Measurements from ENCODE around the gene SMARCA4.

Gene SMARCA4

GRCh38 chr19:11023016-11023415, 62.2 kb downstream of the SMARCA4 start:
- Histone ChIP-seq H3K4me3 (ENCODE audit: low read depth, low read length) (no peak overlapping the region), H3K18ac (ENCODE audit: low read length) (no peak overlapping the region), H2AFZ (ENCODE audit: insufficient read depth, low read length, poor library complexity) (no peak overlapping the region), H4K91ac (ENCODE audit: low read depth, low read length) (no peak overlapping the region), H2BK5ac (ENCODE audit: low read depth, low read length, poor library complexity) (no peak overlapping the region), H2BK120ac (ENCODE audit: insufficient read depth, low read length, poor library complexity) (no peak overlapping the region), H4K12ac (ENCODE audit: low read depth, low read length) (no peak overlapping the region), H3K4me1 (ENCODE audit: control insufficient read depth in 1 of 2, insufficient read depth in 2 of 2, low read length in 2 of 2) (peaks cover 12 to 16% of the 10 kb centered on the region in 2 experiments), H3K27ac (ENCODE audit: low read depth, low read length) (no peak overlapping the region), H4K8ac (ENCODE audit: low read depth, low read length) (no peak overlapping the region), H3K4ac (ENCODE audit: low read depth, low read length) (no peak overlapping the region), H2AK5ac (ENCODE audit: low read length) (no peak overlapping the region), H3K14ac (ENCODE audit: low read length) (no peak overlapping the region), H3K9me3 (ENCODE audit: insufficient read depth, low read depth, low read length) (no peaks in the 10 kb centered on the region), H3K79me1 (ENCODE audit: low read length) (peaks cover 4% of the 10 kb centered on the region), H3K23ac (ENCODE audit: low read length) (no peak overlapping the region), H3K36me3 (ENCODE audit: control insufficient read depth in 1 of 2, insufficient read depth in 2 of 2, low read length in 2 of 2) (peaks cover 90 to 91% of the 10 kb centered on the region in 2 experiments), H3K9ac (ENCODE audit: low read length) (no peak overlapping the region), H3K4me2 (ENCODE audit: low read length) (no peak overlapping the region), H3K79me2 (ENCODE audit: control insufficient read depth, insufficient read depth, low read length, poor library complexity) (no peaks in the 10 kb centered on the region), H2BK12ac (ENCODE audit: low read length) (no peak overlapping the region), H3K27me3 (ENCODE audit: insufficient read depth, low read length) (no peaks in the 10 kb centered on the region)
- DNase-seq, result no peak
- no CpG with 5 or more reads among the region's 11 CpGs for WGBS (ENCODE audit: extremely low coverage, insufficient coverage, insufficient read length)

- Histone ChIP-seq H3K4me2 (ENCODE audit: low read length) (no peak overlapping the region), H3K79me2 (ENCODE audit: control insufficient read depth, insufficient read depth, low read length, poor library complexity) (no peaks in the 10 kb centered on the region), H2BK5ac (ENCODE audit: low read depth, low read length, poor library complexity) (no peak overlapping the region), H3K27me3 (ENCODE audit: insufficient read depth, low read length) (no peaks in the 10 kb centered on the region), H4K12ac (ENCODE audit: low read depth, low read length) (no peak overlapping the region), H3K4ac (ENCODE audit: low read depth, low read length) (no peak overlapping the region), H3K27ac (ENCODE audit: low read depth, low read length) (no peak overlapping the region), H4K8ac (ENCODE audit: low read depth, low read length) (no peak overlapping the region), H3K79me1 (ENCODE audit: low read length) (no peaks in the 10 kb centered on the region), H3K14ac (ENCODE audit: low read length) (no peak overlapping the region), H3K18ac (ENCODE audit: low read length) (no peak overlapping the region), H3K23ac (ENCODE audit: low read length) (no peak overlapping the region), H2BK12ac (ENCODE audit: low read length) (no peak overlapping the region), H4K91ac (ENCODE audit: low read depth, low read length) (no peak overlapping the region), H3K4me1 (ENCODE audit: control insufficient read depth in 1 of 2, insufficient read depth in 2 of 2, low read length in 2 of 2) (peaks cover 5 to 10% of the 10 kb centered on the region in 2 experiments), H2AFZ (ENCODE audit: insufficient read depth, low read length, poor library complexity) (no peak overlapping the region), H3K36me3 (ENCODE audit: control insufficient read depth in 1 of 2, insufficient read depth in 2 of 2, low read length in 2 of 2) (peaks cover 92 to 94% of the 10 kb centered on the region in 2 experiments), H3K9ac (ENCODE audit: low read length) (no peak overlapping the region), H3K9me3 (ENCODE audit: insufficient read depth, low read depth, low read length) (peaks cover 2% of the 10 kb centered on the region), H3K4me3 (ENCODE audit: low read depth, low read length) (no peak overlapping the region), H2BK120ac (ENCODE audit: insufficient read depth, low read length, poor library complexity) (no peak overlapping the region), H2AK5ac (ENCODE audit: low read length) (no peak overlapping the region)
- no CpG with 5 or more reads among the region's 7 CpGs for WGBS (ENCODE audit: extremely low coverage, insufficient coverage, insufficient read length)
- no peak for DNase-seq
Measured at GRCh38 chr19:11023710-11024109, 62.9 kb downstream of the SMARCA4 start.

GRCh38 chr19:11024259-11024658, 63.4 kb downstream of the SMARCA4 start:
- Histone ChIP-seq H3K23ac (ENCODE audit: low read length) (no peak overlapping the region), H3K27me3 (ENCODE audit: insufficient read depth, low read length) (no peaks in the 10 kb centered on the region), H3K9me3 (ENCODE audit: insufficient read depth, low read depth, low read length) (peaks cover 2% of the 10 kb centered on the region), H2AK5ac (ENCODE audit: low read length) (no peak overlapping the region), H3K27ac (ENCODE audit: low read depth, low read length) (no peak overlapping the region), H3K4me1 (ENCODE audit: control insufficient read depth in 1 of 2, insufficient read depth in 2 of 2, low read length in 2 of 2) (peaks cover 2 to 4% of the 10 kb centered on the region in 2 experiments), H3K79me2 (ENCODE audit: control insufficient read depth, insufficient read depth, low read length, poor library complexity) (no peaks in the 10 kb centered on the region), H3K14ac (ENCODE audit: low read length) (no peak overlapping the region), H4K12ac (ENCODE audit: low read depth, low read length) (no peak overlapping the region), H2BK120ac (ENCODE audit: insufficient read depth, low read length, poor library complexity) (no peak overlapping the region), H4K91ac (ENCODE audit: low read depth, low read length) (no peak overlapping the region), H3K18ac (ENCODE audit: low read length) (no peak overlapping the region), H3K79me1 (ENCODE audit: low read length) (no peaks in the 10 kb centered on the region), H4K8ac (ENCODE audit: low read depth, low read length) (no peak overlapping the region), H2AFZ (ENCODE audit: insufficient read depth, low read length, poor library complexity) (no peak overlapping the region), H3K4me3 (ENCODE audit: low read depth, low read length) (no peak overlapping the region), H3K9ac (ENCODE audit: low read length) (no peak overlapping the region), H3K4ac (ENCODE audit: low read depth, low read length) (no peak overlapping the region), H2BK12ac (ENCODE audit: low read length) (no peak overlapping the region), H2BK5ac (ENCODE audit: low read depth, low read length, poor library complexity) (no peak overlapping the region), H3K36me3 (ENCODE audit: control insufficient read depth in 1 of 2, insufficient read depth in 2 of 2, low read length in 2 of 2) (peaks cover 92 to 94% of the 10 kb centered on the region in 2 experiments), H3K4me2 (ENCODE audit: low read length) (no peak overlapping the region)
- DNase-seq, result no peak
- WGBS (ENCODE audit: extremely low coverage, insufficient coverage, insufficient read length), result no CpG with 5 or more reads among the region's 13 CpGs

- H3K4me2 ChIP-seq (ENCODE audit: low read length), result no peak overlapping the region
- DNase-seq, result no peak
- H2BK120ac ChIP-seq (ENCODE audit: insufficient read depth, low read length, poor library complexity), result no peak overlapping the region
- no peak overlapping the region for H3K18ac ChIP-seq (ENCODE audit: low read length)
- H3K4ac ChIP-seq (ENCODE audit: low read depth, low read length), result no peak overlapping the region
- H4K8ac ChIP-seq (ENCODE audit: low read depth, low read length), result no peak overlapping the region
- peaks cover 0 to 2% of the 10 kb centered on the region in 2 experiments for H3K4me1 ChIP-seq (ENCODE audit: control insufficient read depth in 1 of 2, insufficient read depth in 2 of 2, low read length in 2 of 2)
- H2AK5ac ChIP-seq (ENCODE audit: low read length), result no peak overlapping the region
- H3K27ac ChIP-seq (ENCODE audit: low read depth, low read length), result no peak overlapping the region
- H3K14ac ChIP-seq (ENCODE audit: low read length), result no peak overlapping the region
- H3K23ac ChIP-seq (ENCODE audit: low read length), result no peak overlapping the region
- no peak overlapping the region for H3K4me3 ChIP-seq (ENCODE audit: low read depth, low read length)
- peak overlapping the region; percentile 29 for H4K91ac ChIP-seq (ENCODE audit: low read depth, low read length)
- H3K9ac ChIP-seq (ENCODE audit: low read length), result no peak overlapping the region
- H3K36me3 ChIP-seq (ENCODE audit: control insufficient read depth in 1 of 2, insufficient read depth in 2 of 2, low read length in 2 of 2), result peaks cover 91 to 92% of the 10 kb centered on the region in 2 experiments
- H3K79me2 ChIP-seq (ENCODE audit: control insufficient read depth, insufficient read depth, low read length, poor library complexity), result no peaks in the 10 kb centered on the region
- no peaks in the 10 kb centered on the region for H3K79me1 ChIP-seq (ENCODE audit: low read length)
- H2BK5ac ChIP-seq (ENCODE audit: low read depth, low read length, poor library complexity), result no peak overlapping the region
- no CpG with 5 or more reads among the region's 6 CpGs for WGBS (ENCODE audit: extremely low coverage, insufficient coverage, insufficient read length)
- H2AFZ ChIP-seq (ENCODE audit: insufficient read depth, low read length, poor library complexity), result no peak overlapping the region
- H3K9me3 ChIP-seq (ENCODE audit: insufficient read depth, low read depth, low read length), result peaks cover 2% of the 10 kb centered on the region
- H4K12ac ChIP-seq (ENCODE audit: low read depth, low read length), result no peak overlapping the region
- no peak overlapping the region for H2BK12ac ChIP-seq (ENCODE audit: low read length)
- no peaks in the 10 kb centered on the region for H3K27me3 ChIP-seq (ENCODE audit: insufficient read depth, low read length)
Measured at GRCh38 chr19:11025006-11025405, 64.2 kb downstream of the SMARCA4 start.

All from trophoblast cell (in vitro differentiated cells and primary cell).